ENCODE results near the gene TICRR.

TICRR gene

DNA sequence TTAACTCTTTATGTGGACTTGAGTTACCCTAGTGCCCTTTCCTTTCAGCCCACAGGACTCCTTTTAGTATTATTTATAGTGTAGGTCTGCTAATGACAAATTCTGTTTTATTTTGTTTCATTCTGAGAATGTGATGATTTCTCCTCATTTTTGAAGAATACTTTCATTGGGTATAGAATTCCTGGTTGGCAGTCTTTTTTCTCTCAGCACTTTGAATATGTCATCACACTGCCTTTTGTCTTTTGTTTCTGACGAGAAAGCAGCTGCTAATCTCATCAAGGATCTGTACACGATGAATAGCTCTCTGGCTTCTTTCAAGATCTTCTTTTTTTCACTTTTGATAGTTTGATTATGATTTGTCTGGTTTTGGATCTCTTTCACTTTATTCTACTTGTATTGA lies 37.8 kb downstream of the TICRR start:
- H3K27ac ChIP-seq, result no peak overlapping the region
- TF ChIP-seq, protein P1, sequence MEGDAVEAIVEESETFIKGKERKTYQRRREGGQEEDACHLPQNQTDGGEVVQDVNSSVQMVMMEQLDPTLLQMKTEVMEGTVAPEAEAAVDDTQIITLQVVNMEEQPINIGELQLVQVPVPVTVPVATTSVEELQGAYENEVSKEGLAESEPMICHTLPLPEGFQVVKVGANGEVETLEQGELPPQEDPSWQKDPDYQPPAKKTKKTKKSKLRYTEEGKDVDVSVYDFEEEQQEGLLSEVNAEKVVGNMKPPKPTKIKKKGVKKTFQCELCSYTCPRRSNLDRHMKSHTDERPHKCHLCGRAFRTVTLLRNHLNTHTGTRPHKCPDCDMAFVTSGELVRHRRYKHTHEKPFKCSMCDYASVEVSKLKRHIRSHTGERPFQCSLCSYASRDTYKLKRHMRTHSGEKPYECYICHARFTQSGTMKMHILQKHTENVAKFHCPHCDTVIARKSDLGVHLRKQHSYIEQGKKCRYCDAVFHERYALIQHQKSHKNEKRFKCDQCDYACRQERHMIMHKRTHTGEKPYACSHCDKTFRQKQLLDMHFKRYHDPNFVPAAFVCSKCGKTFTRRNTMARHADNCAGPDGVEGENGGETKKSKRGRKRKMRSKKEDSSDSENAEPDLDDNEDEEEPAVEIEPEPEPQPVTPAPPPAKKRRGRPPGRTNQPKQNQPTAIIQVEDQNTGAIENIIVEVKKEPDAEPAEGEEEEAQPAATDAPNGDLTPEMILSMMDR (IDR thresholded peaks at IDR 0.05), result no peak

DNA sequence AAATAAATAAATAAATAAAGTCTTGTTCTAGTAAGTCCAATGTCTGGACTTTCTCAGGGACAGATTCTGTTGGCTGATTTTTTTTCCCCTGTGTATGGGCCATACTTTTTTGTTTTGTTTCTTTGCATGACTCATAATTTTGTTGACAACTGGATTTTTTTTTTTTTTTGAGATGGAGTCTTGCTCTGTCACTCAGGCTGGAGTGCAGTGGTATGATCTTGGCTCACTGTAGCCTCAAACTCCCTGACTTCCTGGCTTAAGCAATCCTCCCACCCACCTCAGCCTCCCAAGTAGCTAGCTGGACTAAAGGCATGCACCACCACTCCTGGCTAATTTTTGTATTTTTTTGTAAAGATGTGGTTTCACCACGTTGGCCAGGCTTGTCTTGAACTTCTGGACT lies 38.9 kb downstream of the TICRR start:
- Histone ChIP-seq H3K36me3 (ENCODE audit: control insufficient read depth, insufficient read depth, low read length) (no peaks in the 10 kb centered on the region), H3K4me2 (ENCODE audit: low read length) (no peak overlapping the region), H2AFZ (no peak overlapping the region), H3K9ac (no peak overlapping the region), H3K4me3 (ENCODE audit: low read depth, low read length) (no peak overlapping the region), H3K27ac (no peak overlapping the region), H3K79me2 (no peaks in the 10 kb centered on the region), H3K27me3 (ENCODE audit: control insufficient read depth, insufficient read depth, low read length) (no peaks in the 10 kb centered on the region), H3K4me1 (no peaks in the 10 kb centered on the region), H3K9me3 (ENCODE audit: control insufficient read depth, low read length) (no peaks in the 10 kb centered on the region)
- TF ChIP-seq, protein P1 (IDR thresholded peaks at IDR 0.05), result no peak

More for the DNA sequence above, 37.8 kb downstream of the TICRR start:
- Histone ChIP-seq H3K9me3 (ENCODE audit: control insufficient read depth, low read length) (no peaks in the 10 kb centered on the region), H3K36me3 (ENCODE audit: control insufficient read depth, insufficient read depth, low read length) (no peaks in the 10 kb centered on the region), H3K27me3 (ENCODE audit: control insufficient read depth, insufficient read depth, low read length) (no peaks in the 10 kb centered on the region), H3K4me3 (ENCODE audit: low read depth, low read length) (no peak overlapping the region), H3K4me1 (no peaks in the 10 kb centered on the region), H3K9ac (no peak overlapping the region), H2AFZ (no peak overlapping the region), H3K4me2 (ENCODE audit: low read length) (no peak overlapping the region), H3K79me2 (no peaks in the 10 kb centered on the region)

DNA sequence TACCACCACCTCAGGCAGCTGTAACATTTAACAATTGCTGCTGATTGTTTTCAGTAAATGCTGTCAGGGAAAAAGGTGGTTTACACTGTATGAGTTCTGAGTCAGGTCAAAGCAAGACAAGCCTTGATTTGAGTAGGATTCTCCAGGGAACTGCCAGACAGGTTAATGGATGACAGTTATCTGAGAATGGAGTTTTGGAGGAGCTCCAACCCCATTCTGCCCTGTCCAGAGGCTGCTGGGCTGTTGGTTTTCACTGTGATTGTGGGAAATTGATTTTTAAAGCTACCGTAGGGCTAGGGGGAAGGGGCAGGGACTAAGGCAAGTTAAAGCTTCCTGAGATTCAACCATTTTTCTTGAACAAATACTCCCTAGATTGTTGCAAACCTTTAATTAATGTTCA lies 39.9 kb downstream of the TICRR start:
- no peaks in the 10 kb centered on the region for H3K27me3 ChIP-seq (ENCODE audit: control insufficient read depth, insufficient read depth, low read length)
- H3K4me3 ChIP-seq (ENCODE audit: low read depth, low read length), result no peak overlapping the region
- H3K9me3 ChIP-seq (ENCODE audit: control insufficient read depth, low read length), result no peaks in the 10 kb centered on the region
- H3K27ac ChIP-seq, result no peak overlapping the region
- H2AFZ ChIP-seq, result no peak overlapping the region
- no peaks in the 10 kb centered on the region for H3K79me2 ChIP-seq
- H3K36me3 ChIP-seq (ENCODE audit: control insufficient read depth, insufficient read depth, low read length), result no peaks in the 10 kb centered on the region
- H3K4me1 ChIP-seq, result no peaks in the 10 kb centered on the region
- H3K4me2 ChIP-seq (ENCODE audit: low read length), result no peak overlapping the region
- H3K9ac ChIP-seq, result no peak overlapping the region
- TF ChIP-seq, protein P1 (IDR thresholded peaks at IDR 0.05), result no peak

DNA sequence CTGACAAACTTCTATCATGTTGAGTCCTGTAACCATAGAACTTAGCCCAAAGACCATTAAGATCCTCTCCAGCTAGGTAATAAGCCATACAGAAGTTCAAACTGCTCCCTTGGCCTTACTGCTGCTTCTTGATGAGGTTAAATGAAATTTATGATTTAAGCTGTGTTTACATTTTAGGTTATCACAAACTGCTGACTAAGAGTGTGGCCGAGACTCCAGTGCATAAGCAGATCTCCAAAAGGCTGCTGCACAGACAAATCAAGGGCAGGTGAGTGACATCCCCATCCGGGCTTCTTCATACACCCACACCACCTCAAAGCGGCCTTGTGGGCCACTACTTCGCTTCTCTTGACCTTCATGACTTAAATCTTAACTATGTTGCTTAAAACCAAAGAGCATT lies 41.0 kb downstream of the TICRR start:
- H3K4me2 ChIP-seq (ENCODE audit: low read length), result no peak overlapping the region
- no peak overlapping the region for H3K4me3 ChIP-seq (ENCODE audit: low read depth, low read length)
- no peaks in the 10 kb centered on the region for H3K27me3 ChIP-seq (ENCODE audit: control insufficient read depth, insufficient read depth, low read length)
- no peaks in the 10 kb centered on the region for H3K4me1 ChIP-seq
- H3K27ac ChIP-seq, result no peak overlapping the region
- no peaks in the 10 kb centered on the region for H3K79me2 ChIP-seq
- no peaks in the 10 kb centered on the region for H3K36me3 ChIP-seq (ENCODE audit: control insufficient read depth, insufficient read depth, low read length)
- no peak overlapping the region for H3K9ac ChIP-seq
- H2AFZ ChIP-seq, result no peak overlapping the region
- H3K9me3 ChIP-seq (ENCODE audit: control insufficient read depth, low read length), result no peaks in the 10 kb centered on the region
- TF ChIP-seq, protein P1 (IDR thresholded peaks at IDR 0.05), result no peak

DNA sequence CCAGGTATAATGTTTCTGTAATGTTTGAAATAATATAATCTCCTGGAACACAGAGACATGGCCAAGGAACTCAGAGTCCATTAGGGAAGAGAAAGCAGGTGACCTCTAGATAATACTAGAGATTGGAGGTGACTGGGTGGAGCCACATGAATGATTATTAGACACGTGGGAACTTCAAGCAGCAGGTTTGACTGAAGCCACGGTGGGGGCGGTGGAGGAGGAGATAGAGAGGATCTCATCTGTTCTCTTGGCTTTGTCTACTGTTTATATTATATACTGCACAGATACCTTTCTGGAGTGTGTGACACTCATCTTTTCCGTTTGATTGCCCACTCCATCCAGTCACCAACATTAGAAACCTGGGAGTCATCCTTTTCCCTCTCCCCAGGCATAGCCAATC lies 46.3 kb downstream of the TICRR start:
- H3K27me3 ChIP-seq (ENCODE audit: control insufficient read depth, insufficient read depth, low read length), result no peaks in the 10 kb centered on the region
- no peak overlapping the region for H3K27ac ChIP-seq
- no peaks in the 10 kb centered on the region for H3K36me3 ChIP-seq (ENCODE audit: control insufficient read depth, insufficient read depth, low read length)
- TF ChIP-seq, protein P1 (IDR thresholded peaks at IDR 0.05), result no peak
- no peak overlapping the region for H3K9ac ChIP-seq
- H3K4me2 ChIP-seq (ENCODE audit: low read length), result no peak overlapping the region
- no peak overlapping the region for H2AFZ ChIP-seq
- no peaks in the 10 kb centered on the region for H3K9me3 ChIP-seq (ENCODE audit: control insufficient read depth, low read length)
- H3K79me2 ChIP-seq, result no peaks in the 10 kb centered on the region
- H3K4me3 ChIP-seq (ENCODE audit: low read depth, low read length), result no peak overlapping the region
- no peaks in the 10 kb centered on the region for H3K4me1 ChIP-seq

Data from parathyroid adenoma (tissue), 2 donors.